GM12864 (cell line): ENCODE measurements around the gene MAX.

Source experiments
- DNase-seq: peaks from one replicate; pipeline ENCODE4 v3.0.0-alpha.2; 2011; ENCODE audit warnings: low read depth
- H3K4me3 ChIP-seq: 2 replicates; pipeline ENCODE4 v1.5.1; 2011; ENCODE audit warnings: mild to moderate bottlenecking, low read depth, low read length, control low read depth
- CTCF ChIP-seq: IDR thresholded peaks from 2 replicates; pipeline ENCODE4 v1.5.1; 2011; ENCODE audit warnings: low read depth, mild to moderate bottlenecking, moderate library complexity, low read length, control low read depth, inconsistent platforms; ENCODE audit errors: missing control alignments

MAX gene

GRCh38 chr14:65073605-65074201, 28.6 kb downstream of the MAX start:
- no peak overlapping the region for H3K4me3 ChIP-seq
- no peak for TF ChIP-seq CTCF
- no peak for DNase-seq

- no peak overlapping the region for H3K4me3 ChIP-seq
- DNase-seq = no peak
- TF ChIP-seq CTCF = no peak
Measured at GRCh38 chr14:65072937-65073336, 29.4 kb downstream of the MAX start.

GRCh38 chr14:65072256-65072655, 30.1 kb downstream of the MAX start:
- no peak overlapping the region for H3K4me3 ChIP-seq
- DNase-seq = no peak
- no peak for TF ChIP-seq CTCF

GRCh38 chr14:65071544-65071943, 30.8 kb downstream of the MAX start:
- H3K4me3 ChIP-seq = no peak overlapping the region
- DNase-seq = no peak
- no peak for TF ChIP-seq CTCF

- no peak for TF ChIP-seq CTCF
- H3K4me3 ChIP-seq = no peak overlapping the region
- no peak for DNase-seq
Measured at GRCh38 chr14:65070471-65070976, 31.8 kb downstream of the MAX start.

GRCh38 chr14:65069874-65070413, 32.4 kb downstream of the MAX start:
- TF ChIP-seq CTCF = no peak
- no peak for DNase-seq
- H3K4me3 ChIP-seq = no peak overlapping the region

GRCh38 chr14:65065719-65066118, 36.6 kb downstream of the MAX start:
- H3K4me3 ChIP-seq = no peak overlapping the region
- no peak for DNase-seq
- TF ChIP-seq CTCF = no peak
